Right lobe of liver (tissue), 6 donors: ENCODE results near the gene DENND1B. TPM values are rescaled to one million over a fixed set of nuclear protein-coding genes. Genes with fewer than 3 reads are reported as not detected.
A peak's percentile ranks its signal among the peaks of the same experiment; 100 is the strongest.

ENCODE experiments used
- ATAC-seq, 4 donors: fragments of 200-7000 bp; cut with Tn5 transposase; one replicate each; pipeline ENCODE4 v1.9.1; 2020; ENCODE audit warnings: mild to moderate bottlenecking in 4 of 4, moderate library complexity in 4 of 4
- DNase-seq, 3 donors: peaks; one replicate each; pipeline ENCODE4 v3.0.0-alpha.2; 2020
- H3K27ac ChIP-seq, 3 donors: fragments of 200-600 bp; one replicate each; pipeline ENCODE4 v1.8.0; 2022
- H3K27me3 ChIP-seq, 2 donors: fragments of 200-600 bp; one replicate each; pipeline ENCODE4 v1.8.0; 2022
- H3K36me3 ChIP-seq, 4 donors: fragments of 200-600 bp; sonication (generic) in 1 of 4; one replicate each; pipeline versions ENCODE4 v1.5.1 to v1.8.0; 2017 to 2022; ENCODE audit warnings: control low read depth in 1 of 4
- H3K4me1 ChIP-seq, 4 donors: fragments of 200-600 bp; sonication (generic) in 1 of 4; one replicate each; pipeline versions ENCODE4 v1.5.1 to v1.8.0; 2017 to 2022; ENCODE audit warnings: control low read depth in 1 of 4
- H3K4me3 ChIP-seq, 3 donors: fragments of 200-600 bp; one replicate each; pipeline ENCODE4 v1.8.0; 2022
- H3K9me3 ChIP-seq, 4 donors: fragments of 200-600 bp; sonication (generic) in 1 of 4; one replicate each; pipeline versions ENCODE4 v1.5.1 to v1.8.0; 2017 to 2022; ENCODE audit warnings: control low read depth in 1 of 4
- CTCF ChIP-seq, 4 donors: fragments of 200-600 bp in 3 of 4; fragments of 450-650 bp in 1 of 4; IDR thresholded peaks; one replicate each; pipeline versions ENCODE4 v1.5.1 to v1.8.0; 2016 to 2022; ENCODE audit warnings: antibody characterized with exemption in 4 of 4, mild to moderate bottlenecking in 2 of 4
- POLR2A ChIP-seq: fragments of 450-650 bp; IDR thresholded peaks from one replicate; pipeline ENCODE4 v1.6.1; 2017; ENCODE audit warnings: antibody characterized with exemption, mild to moderate bottlenecking
- WGBS: methylation state at CpG from one replicate; pipeline ENCODE4 v1.1.6; 2018; ENCODE audit warnings: low coverage, low lambda C conversion rate; ENCODE audit not compliant: insufficient coverage; ENCODE audit errors: missing lambda C conversion rate; 5-methylcytosine and 5-hydroxymethylcytosine counted together
- intact Hi-C, 2 donors: fragments of 100-400 bp; cut with DNase I; formaldehyde crosslinking; loops; one replicate each; pipeline versions ENCODE4 v1.11.2 to v1.14.1; 2022
- long read RNA-seq: library from polyadenylated mRNA; unstranded; transcript quantifications from one replicate; pipeline ENCODE4 v2.0.0, GENCODE V29; 2019
- total RNA-seq, 6 experiments: library from RNA; depleted of rRNA in 2 of 6; stranded (reverse); fragments of >200 nt in 2 of 6; fragmentation: NEBNext Ultra II Directional in 3 of 6; extraction: Animal tissue kit (Norgen Biotek cat#: 25700) in 3 of 6; gene quantifications; one replicate each; pipeline versions ENCODE4 v1.1.0 to v1.2.4, GENCODE V29; 2016 to 2023
- donor health status: DM: no; HTN: yes; CAD: no.
- donor health status: DM: no; HTN: no; CAD: no.
- donor health status: DM: no; HTN: no; CAD: no.
- donor health status: DM: no; HTN: yes; CAD: no.
- donor health status: DM: no; HTN: yes; CAD: no.

Gene DENND1B
- total RNA-seq, result 1 to 10 TPM; 6.4 to 8.9 (median 7.3) TPM
- long read RNA-seq, partial matches to known transcripts, result 0 of 2 reads
- long read RNA-seq, other reads (novel, unspliced or antisense), result 2 of 2 reads

- intact Hi-C loops, result no loop called here
- H3K27me3 ChIP-seq, result no peaks in the 10 kb centered on the region
- DNase-seq (peak; percentile 86 to 91 (median 87)), ATAC-seq (peak; percentile 68 to 82 (median 78))
- peak within 1 kb of the TSS; percentile 88 to 91 (median 90) for H3K27ac ChIP-seq
- peaks cover 0 to 18% (median 9%) of the 10 kb centered on the region in 4 donors for H3K4me1 ChIP-seq
- H3K36me3 ChIP-seq, result no peaks in the 10 kb centered on the region
- peak in 1 of 4 donors; percentile 18 for TF ChIP-seq CTCF (IDR thresholded peaks at IDR 0.05)
- peak; percentile 61 for TF ChIP-seq POLR2A
- 6% methylated on average over 4 of the region's 51 CpGs for WGBS
- no peaks in the 10 kb centered on the region for H3K9me3 ChIP-seq
- H3K4me3 ChIP-seq, result peak within 1 kb of the TSS; percentile 65 to 87 (median 78)
Observed at GRCh38 chr1:197775282-197776262, at the start of gene DENND1B. Gene DENND1B, minus strand, starts transcription at chr1:197775480. Its CDS starts 325 bp downstream, at chr1:197775155.

GRCh38 chr1:197814306-197814705, 39.0 kb upstream of the DENND1B start:
- H3K27ac ChIP-seq, result no peak overlapping the region
- H3K4me1 ChIP-seq, result no peaks in the 10 kb centered on the region
- no peaks in the 10 kb centered on the region for H3K27me3 ChIP-seq
- H3K4me3 ChIP-seq, result no peak overlapping the region
- ATAC-seq (no peak), DNase-seq (no peak)
- TF ChIP-seq POLR2A, result no peak
- no peak for TF ChIP-seq CTCF (IDR thresholded peaks at IDR 0.05)
- WGBS, result 78% methylated on average over 2 of the region's 2 CpGs
- no peaks in the 10 kb centered on the region for H3K9me3 ChIP-seq
- no peaks in the 10 kb centered on the region for H3K36me3 ChIP-seq
- intact Hi-C loops, result no loop called here

GRCh38 chr1:197813741-197814140, 38.5 kb upstream of the DENND1B start:
- ATAC-seq (no peak), DNase-seq (no peak)
- Histone ChIP-seq H3K4me1 (no peaks in the 10 kb centered on the region), H3K4me3 (no peak overlapping the region), H3K36me3 (no peaks in the 10 kb centered on the region), H3K27me3 (no peaks in the 10 kb centered on the region), H3K9me3 (no peaks in the 10 kb centered on the region), H3K27ac (no peak overlapping the region)
- intact Hi-C loops, result no loop called here
- 63% methylated on average over 3 of the region's 5 CpGs for WGBS
- TF ChIP-seq POLR2A (no peak), CTCF (IDR thresholded peaks at IDR 0.05) (no peak)

GRCh38 chr1:197811769-197812168, 36.5 kb upstream of the DENND1B start:
- intact Hi-C loops, result no loop called here
- no peak for ATAC-seq
- no peak overlapping the region for H3K4me3 ChIP-seq
- no peaks in the 10 kb centered on the region for H3K27me3 ChIP-seq
- TF ChIP-seq POLR2A, result no peak
- TF ChIP-seq CTCF (IDR thresholded peaks at IDR 0.05), result no peak
- no peak overlapping the region for H3K27ac ChIP-seq
- no peaks in the 10 kb centered on the region for H3K9me3 ChIP-seq
- no peaks in the 10 kb centered on the region for H3K36me3 ChIP-seq
- no peaks in the 10 kb centered on the region for H3K4me1 ChIP-seq
- WGBS, result 90% methylated on average over 1 of the region's 1 CpG
- DNase-seq, result no peak
